Measurements from ENCODE around the gene DRD5. TPM values are rescaled to one million over a fixed set of nuclear protein-coding genes. Genes with fewer than 3 reads are reported as not detected.

DRD5 gene
- not detected in 2 replicates for total RNA-seq

DNA sequence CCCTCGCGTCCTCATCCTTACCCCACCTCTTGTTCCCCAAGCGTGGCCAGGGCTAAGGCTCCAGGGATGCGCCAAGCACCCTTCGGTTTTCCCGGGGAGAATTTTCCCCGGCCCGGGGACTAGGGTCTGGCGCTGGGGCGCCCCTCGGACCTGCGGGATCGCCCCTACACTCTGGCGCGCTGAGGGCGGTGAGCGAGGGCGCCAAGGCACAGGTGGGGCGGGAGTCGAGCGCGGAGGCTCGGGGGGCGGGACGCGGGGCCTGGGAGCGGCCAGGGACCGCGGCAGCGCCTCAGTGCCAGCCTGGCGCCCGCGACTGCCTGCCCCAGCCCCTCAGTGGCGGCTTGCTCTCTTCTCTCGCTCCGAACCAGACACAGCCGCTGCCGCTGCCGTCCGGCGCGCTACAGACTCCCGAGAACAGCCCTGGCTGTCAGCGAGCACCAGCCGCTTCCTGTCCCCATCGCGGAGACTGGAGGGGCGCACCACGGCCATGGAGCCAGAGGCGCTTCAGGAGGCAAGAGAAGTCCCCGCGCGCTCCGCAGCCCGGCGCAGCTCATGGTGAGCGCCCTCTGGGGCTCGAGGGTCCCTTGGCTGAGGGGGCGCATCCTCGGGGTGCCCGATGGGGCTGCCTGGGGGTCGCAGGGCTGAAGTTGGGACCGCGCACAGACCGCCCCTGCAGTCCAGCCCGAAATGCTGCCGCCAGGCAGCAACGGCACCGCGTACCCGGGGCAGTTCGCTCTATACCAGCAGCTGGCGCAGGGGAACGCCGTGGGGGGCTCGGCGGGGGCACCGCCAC is at the start of gene DRD5:
Gene DRD5, plus strand, starts transcription at position 292 of the 793 bp plus-strand sequence. Its CDS starts 396 bp downstream, at position 688.

Other genes with a start within 250 kb of the DRD5 start
- gene SLC2A9, start 239.9 kb downstream of the DRD5 start, total RNA-seq, result 2.1 and 3.4 TPM in 2 replicates

Measured in regular cardiac myocyte (primary cell).